Peyer's patch (tissue), 4 donors: ENCODE results near the gene PVR.

Experiments
- CTCF ChIP-seq, 6 experiments: fragments of 450-650 bp in 4 of 6; fragments of 200-600 bp in 2 of 6; sonication (generic) in 1 of 6; IDR thresholded peaks; one replicate each; pipeline ENCODE4 v1.5.1; 2017 to 2019; ENCODE audit warnings: antibody characterized with exemption in 6 of 6, mild to moderate bottlenecking in 3 of 6, moderate library complexity in 1 of 6
- POLR2A ChIP-seq, 2 donors: fragments of 450-650 bp; IDR thresholded peaks; one replicate each; pipeline ENCODE4 v1.5.1; 2017; ENCODE audit warnings: antibody characterized with exemption in 2 of 2, mild to moderate bottlenecking in 2 of 2, moderate library complexity in 2 of 2

- TF ChIP-seq CTCF (IDR thresholded peaks at IDR 0.05), result no peak
- TF ChIP-seq POLR2A (IDR thresholded peaks at IDR 0.05), result no peak
These were observed 28.5 kb downstream of the PVR start for GRCh38 chr19:44672226-44672625.
